HG03520 (cell line): Measurements from ENCODE around the gene CHEK1.

Source experiments
- ATAC-seq: cut with Tn5 transposase; IDR thresholded peaks from one replicate; pipeline ENCODE4 v1.9.1; 2021; ENCODE audit warnings: mild to moderate bottlenecking, moderate library complexity; ENCODE audit not compliant: unreplicated experiment

CHEK1 gene

DNA sequence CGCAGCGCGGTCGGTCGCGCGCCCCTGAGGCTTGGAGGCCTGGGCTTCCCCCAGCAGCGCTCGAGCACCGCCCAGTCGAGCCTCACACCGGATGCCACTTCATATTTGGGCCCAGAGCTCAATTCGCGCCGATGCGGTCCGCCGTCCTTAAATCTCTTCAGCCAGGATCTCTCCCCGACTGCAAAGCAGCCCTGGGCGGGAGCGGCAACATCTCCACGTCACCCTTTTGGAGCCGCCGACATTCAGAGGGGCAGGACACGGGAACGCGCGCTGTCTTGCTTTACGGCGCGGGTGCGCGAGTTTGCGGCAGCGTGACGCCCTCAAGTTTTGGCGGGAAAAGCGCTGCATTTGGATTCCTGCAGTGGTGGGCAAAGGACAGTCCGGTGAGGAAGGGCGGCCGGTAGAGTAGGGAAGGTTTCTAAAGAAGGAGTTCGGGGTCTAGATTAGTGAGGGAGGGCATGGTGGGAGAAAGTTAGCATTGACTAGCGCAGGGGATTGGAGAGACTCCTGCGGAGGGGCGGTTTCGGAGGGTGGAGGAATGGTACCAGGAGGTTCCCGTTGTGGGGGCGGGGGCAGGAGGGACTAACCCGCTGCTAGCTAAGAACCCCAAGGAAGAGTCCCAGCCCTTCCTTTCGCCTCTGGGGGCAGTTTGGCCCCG, 796 bp downstream of the CHEK1 start:
- peak; percentile 86 for ATAC-seq

GRCh38 chr11:125626288-125626950, 1.5 kb downstream of the CHEK1 start:
- peak; percentile 23 for ATAC-seq

DNA sequence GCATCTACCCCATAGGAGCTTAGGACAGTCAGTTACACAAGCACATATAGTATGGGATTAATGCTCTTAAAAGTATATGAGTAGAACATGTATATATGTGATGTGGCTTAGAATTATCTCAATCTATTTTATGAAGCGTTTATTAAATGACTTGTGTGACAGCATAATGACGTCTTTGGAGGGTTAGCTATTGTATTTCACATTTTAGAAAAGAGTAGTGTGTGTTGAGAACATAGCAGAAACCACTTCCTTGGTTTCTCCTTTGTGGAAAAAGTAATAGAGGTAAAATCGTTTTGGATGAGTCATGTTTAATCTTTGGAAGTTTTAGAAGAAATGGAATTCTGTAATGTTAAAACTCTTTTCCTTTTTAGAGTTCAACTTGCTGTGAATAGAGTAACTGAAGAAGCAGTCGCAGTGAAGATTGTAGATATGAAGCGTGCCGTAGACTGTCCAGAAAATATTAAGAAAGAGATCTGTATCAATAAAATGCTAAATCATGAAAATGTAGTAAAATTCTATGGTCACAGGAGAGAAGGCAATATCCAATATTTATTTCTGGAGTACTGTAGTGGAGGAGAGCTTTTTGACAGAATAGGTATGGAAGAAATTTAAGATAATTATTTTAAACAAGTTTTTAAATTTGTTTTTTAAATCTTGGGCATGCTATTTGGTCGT, 2.4 kb downstream of the CHEK1 start:
- no peak for ATAC-seq

- no peak for ATAC-seq
Observed at GRCh38 chr11:125637840-125638239, 12.9 kb downstream of the CHEK1 start.

GRCh38 chr11:125638315-125638714, 13.4 kb downstream of the CHEK1 start:
- ATAC-seq = no peak

GRCh38 chr11:125645871-125646270, 20.9 kb downstream of the CHEK1 start:
- ATAC-seq = no peak

DNA sequence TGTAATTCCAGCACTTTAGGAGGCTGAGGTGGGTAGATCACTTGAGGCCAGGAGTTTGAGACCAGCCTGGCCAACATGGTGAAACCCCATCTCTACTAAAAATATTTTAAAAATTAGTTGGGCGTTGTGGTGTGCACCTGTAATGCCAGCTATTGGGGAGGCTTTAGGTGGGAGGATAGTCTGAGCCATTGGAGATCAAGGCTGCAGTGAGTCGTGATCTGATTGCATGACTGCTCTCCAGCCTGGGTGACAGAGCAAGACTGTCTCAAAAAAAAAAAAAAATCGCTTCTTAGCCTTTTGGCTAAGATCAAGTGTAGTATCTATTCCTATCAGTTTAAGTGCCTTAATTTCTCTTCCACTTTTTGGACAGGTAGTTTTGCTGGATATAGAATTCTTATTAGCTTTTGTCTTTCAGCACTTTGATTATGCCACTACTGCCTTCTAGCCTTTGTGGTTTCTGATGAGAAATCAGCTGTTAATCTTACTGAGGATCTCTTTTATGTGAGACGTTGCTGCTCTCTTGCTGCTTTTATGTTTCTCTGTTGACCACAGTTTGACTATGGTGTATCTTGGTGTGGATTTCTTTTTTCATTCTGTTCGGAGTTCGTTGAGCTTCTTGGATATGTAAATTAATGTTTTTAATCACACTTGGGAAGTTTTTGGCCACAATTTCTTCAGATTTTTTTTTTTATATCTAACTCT, 24.7 kb downstream of the CHEK1 start:
- no peak for ATAC-seq

DNA sequence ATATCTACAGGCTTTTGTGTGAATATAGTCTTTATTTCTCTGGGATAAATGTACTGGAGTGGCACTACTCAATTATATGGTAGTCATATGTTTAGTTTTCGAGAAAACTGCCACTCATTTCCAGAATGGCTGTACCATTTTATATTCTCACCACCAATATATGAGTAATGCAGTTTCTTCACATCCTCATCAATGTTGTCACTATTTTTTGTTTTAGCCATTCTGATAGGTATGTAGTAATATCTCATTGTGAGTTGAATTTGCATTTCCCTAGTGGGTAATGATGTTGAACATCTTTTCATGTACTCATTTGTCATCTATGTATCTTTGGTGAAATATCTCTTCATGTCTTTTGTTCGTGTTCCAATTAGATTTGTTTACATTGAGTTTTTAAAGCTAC, 37.7 kb downstream of the CHEK1 start:
- ATAC-seq = no peak

DNA sequence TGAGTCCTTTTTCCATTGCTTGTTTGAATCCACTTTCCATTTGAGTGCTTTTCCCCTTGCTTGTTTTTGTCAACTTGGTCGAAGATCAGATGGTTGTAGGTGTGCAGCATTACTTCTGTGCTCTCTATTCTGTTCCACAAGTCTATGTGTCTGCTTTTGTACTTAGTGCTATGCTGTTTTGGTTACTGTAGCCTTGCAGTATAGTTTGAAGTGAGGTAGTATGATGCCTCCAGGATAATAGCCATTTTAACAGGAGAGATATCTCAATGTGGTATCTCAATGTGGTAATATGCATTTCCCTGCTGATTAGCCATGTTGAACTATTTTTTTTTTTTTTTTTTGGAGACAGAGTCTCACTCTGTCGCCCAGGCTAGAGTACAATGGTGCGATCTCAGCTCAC, 38.9 kb downstream of the CHEK1 start:
- ATAC-seq = no peak

DNA sequence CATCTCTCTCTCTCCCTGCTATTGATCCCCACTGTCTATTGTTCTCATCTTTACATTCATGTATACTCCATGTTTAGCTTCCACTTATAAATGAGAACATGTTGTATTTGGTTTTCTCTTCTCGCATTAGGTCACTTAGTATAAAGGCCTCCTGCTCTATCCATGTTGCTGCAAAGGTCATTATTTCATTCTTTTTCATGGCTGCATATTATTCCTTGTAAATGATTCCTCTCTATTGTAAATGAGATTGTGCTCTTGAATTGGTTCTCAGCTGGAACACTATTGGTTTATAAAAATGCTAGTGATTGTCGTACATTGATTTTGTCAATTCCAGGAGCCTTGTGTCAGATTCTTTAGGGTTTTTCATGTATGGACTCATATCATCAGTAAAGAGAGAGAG, 42.2 kb downstream of the CHEK1 start:
- no peak for ATAC-seq

DNA sequence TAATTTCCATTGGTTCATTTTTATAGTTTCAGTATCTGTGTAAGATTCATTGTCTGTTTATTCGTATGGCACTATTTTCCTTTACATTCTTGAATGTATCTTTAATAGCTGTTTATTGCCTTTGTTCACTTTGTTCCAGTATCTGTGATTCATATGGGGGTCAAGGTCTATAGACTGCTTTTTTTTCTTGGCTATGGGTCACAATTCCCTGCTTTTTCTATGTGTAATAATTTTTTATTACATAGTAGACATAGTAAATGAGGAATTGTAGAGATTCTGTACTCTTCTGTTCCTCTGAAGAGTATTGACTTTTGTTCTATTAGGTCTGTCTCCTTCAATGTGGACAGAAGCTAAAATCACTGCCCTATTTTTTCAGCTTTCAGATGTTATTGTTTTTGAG, 45.2 kb downstream of the CHEK1 start:
- no peak for ATAC-seq

GRCh38 chr11:125671561-125671960, 46.6 kb downstream of the CHEK1 start:
- no peak for ATAC-seq

DNA sequence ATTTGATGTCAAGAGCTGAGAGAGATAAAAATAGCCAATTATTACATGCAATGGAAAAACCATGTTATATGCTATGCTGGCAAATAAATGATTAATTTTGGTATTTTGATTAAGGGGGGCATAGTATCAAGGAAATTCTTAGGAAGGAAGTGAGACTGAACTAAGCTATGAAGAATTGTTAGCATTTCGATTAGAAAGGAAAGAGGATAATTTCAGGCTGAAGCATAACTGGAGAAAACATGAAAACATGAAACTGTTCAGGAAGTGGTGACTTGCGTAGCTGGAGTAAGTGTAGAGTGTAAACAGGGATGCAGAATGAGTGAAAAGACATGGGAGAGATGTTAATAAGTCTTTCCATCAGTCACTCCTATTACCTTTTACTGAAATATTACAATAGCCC, 49.2 kb downstream of the CHEK1 start:
- ATAC-seq = no peak

DNA sequence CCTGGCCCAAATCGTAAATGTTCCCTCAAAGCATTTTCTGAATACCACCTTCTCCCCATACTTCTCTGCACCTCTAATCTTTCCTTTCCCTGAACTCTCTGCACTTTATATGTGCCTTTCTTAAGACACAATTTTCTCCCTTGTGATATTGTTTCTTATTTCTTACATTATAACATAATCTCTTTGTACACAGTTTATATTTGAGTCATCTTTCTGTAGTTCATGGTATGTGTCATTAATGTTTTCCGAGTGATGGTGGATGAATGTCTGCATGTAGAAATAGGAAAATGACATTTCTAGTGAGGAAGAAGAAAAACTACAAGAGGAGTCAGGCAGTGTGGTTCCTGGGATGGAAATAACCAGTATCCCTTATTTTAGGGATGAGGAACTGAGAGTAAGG, 50.2 kb downstream of the CHEK1 start:
- no peak for ATAC-seq

GRCh38 chr11:125679397-125679796, 54.4 kb downstream of the CHEK1 start:
- ATAC-seq = no peak

- ATAC-seq = no peak
Observed at GRCh38 chr11:125679837-125680236, 54.9 kb downstream of the CHEK1 start.

DNA sequence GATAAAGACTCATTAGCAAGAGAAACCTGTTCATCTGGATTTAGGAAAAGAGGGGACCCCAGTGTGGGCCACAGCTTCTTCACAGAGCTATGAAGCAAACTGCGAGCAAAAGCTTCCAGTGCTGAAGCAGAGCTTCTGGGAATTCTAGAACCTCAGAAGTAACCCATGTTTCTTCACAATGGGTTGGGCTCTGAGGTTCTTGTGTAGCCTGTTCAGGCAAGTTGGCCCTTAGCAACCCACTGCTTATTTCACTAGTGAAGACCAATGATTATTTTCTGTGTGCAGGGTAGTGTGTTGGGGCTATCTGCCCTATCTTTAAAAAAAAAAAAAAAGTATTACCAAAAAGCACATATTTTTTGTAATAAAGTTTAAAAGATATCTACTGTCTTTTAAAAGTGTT, 55.8 kb downstream of the CHEK1 start, which contains the start of gene ACRV1:
TSS of gene ACRV1 (minus strand) at position 101 of the 400 bp plus-strand sequence. CDS start at position 34, 67 bp downstream.
- ATAC-seq = no peak

- ATAC-seq = no peak
Observed at GRCh38 chr11:125685228-125685627, 60.3 kb downstream of the CHEK1 start.

GRCh38 chr11:125688066-125688465, 63.1 kb downstream of the CHEK1 start:
- no peak for ATAC-seq

GRCh38 chr11:125688632-125689031, 63.7 kb downstream of the CHEK1 start:
- no peak for ATAC-seq

DNA sequence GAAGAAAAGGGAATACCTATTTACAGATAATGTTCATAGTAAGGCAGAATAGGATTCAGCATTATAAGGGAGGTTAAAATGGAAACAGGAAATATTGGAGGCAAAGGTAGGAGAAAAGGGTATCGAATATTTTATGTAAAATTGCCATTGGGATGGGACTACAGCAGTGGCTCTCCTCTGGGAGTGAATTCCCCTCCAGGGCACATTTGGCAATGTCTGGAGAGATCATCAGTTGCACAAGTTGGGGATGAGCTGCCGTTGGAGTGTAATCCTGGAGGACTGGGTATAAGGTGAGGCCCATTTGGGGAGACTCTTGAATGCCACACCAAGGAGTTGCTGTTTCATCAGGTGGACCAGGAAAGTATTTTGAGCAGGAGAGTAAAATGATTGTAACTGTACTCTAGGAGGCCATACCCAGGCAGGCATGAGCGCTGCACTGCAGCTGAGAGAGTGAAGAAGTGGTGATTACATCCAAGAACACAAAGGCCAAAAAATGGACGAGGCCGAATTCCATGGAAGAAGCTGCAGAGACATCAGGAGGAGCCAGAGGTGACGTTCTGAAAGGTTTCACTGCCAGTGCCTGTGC, 64.4 kb downstream of the CHEK1 start:
- ATAC-seq = no peak
